ENCODE measurements around the gene ERCC8. TPM values are rescaled to one million over a fixed set of nuclear protein-coding genes. Genes with fewer than 3 reads are reported as not detected.
"Not testable (repeated sequence)": the region's sequence is repeated elsewhere in the genome, so short reads cannot be mapped to it uniquely, and the experiment has no call there.

The ERCC8 gene
- 5.2 TPM for total RNA-seq
- long read RNA-seq, partial matches to known transcripts, result 0 of 6 reads
- long read RNA-seq, other reads (novel, unspliced or antisense), result 2 of 6 reads

- DNase-seq (peak; percentile 92), ATAC-seq (peak; percentile 100)
- intact Hi-C loops (cut with micrococcal nuclease), result loop anchor here (5.0 kb wide), 1 partner anchor 982 kb away; no protein-coding TSS in a partner anchor
Observed at GRCh38 chr5:60944904-60945812, at the start of gene ERCC8, which contains the start of gene NDUFAF2. TSS of gene ERCC8 (minus strand) at chr5:60945070. CDS start at chr5:60945008, 62 bp downstream. TSS of gene NDUFAF2 (plus strand) at chr5:60945205. CDS start at chr5:60945256, 51 bp downstream.

- ATAC-seq (peak; percentile 91), DNase-seq (peak; percentile 55)
- intact Hi-C loops (cut with micrococcal nuclease), result no loop called here
Observed at GRCh38 chr5:60993875-60994571, 49.2 kb upstream of the ERCC8 start.

GRCh38 chr5:60993425-60993824, 48.6 kb upstream of the ERCC8 start:
- DNase-seq (no peak), ATAC-seq (no peak)
- intact Hi-C loops (cut with micrococcal nuclease), result no loop called here

- DNase-seq (peak; percentile 66), ATAC-seq (peak; percentile 94)
- intact Hi-C loops (cut with micrococcal nuclease), result no loop called here
Observed at GRCh38 chr5:60992871-60993270, 48.0 kb upstream of the ERCC8 start.

GRCh38 chr5:60989790-60990189, 44.9 kb upstream of the ERCC8 start:
- no peak for DNase-seq
- intact Hi-C loops (cut with micrococcal nuclease), result no loop called here
- no peak for ATAC-seq

GRCh38 chr5:60982127-60982526, 37.3 kb upstream of the ERCC8 start:
- DNase-seq; ATAC-seq; intact Hi-C loops (cut with micrococcal nuclease): not testable (repeated sequence)

GRCh38 chr5:60980511-60980910, 35.6 kb upstream of the ERCC8 start:
- ATAC-seq, result no peak
- DNase-seq, result no peak
- intact Hi-C loops (cut with micrococcal nuclease), result no loop called here

- intact Hi-C loops (cut with micrococcal nuclease), result no loop called here
- DNase-seq (no peak), ATAC-seq (peak; percentile 50)
Observed at GRCh38 chr5:60978968-60979367, 34.1 kb upstream of the ERCC8 start.

- ATAC-seq (peak; percentile 53), DNase-seq (no peak)
- intact Hi-C loops (cut with micrococcal nuclease), result no loop called here
Observed at GRCh38 chr5:60977956-60978737, 33.3 kb upstream of the ERCC8 start.

- ATAC-seq (no peak), DNase-seq (no peak)
- intact Hi-C loops (cut with micrococcal nuclease), result no loop called here
Observed at GRCh38 chr5:60972231-60972630, 27.4 kb upstream of the ERCC8 start.

GRCh38 chr5:60961685-60962084, 16.8 kb upstream of the ERCC8 start:
- intact Hi-C loops (cut with micrococcal nuclease), result no loop called here
- no peak for ATAC-seq
- DNase-seq, result no peak

- ATAC-seq (no peak), DNase-seq (no peak)
- intact Hi-C loops (cut with micrococcal nuclease), result no loop called here
Observed at GRCh38 chr5:60960591-60960990, 15.7 kb upstream of the ERCC8 start.

GRCh38 chr5:60959156-60959555, 14.3 kb upstream of the ERCC8 start:
- ATAC-seq (no peak), DNase-seq (no peak)
- intact Hi-C loops (cut with micrococcal nuclease), result no loop called here

GRCh38 chr5:60958712-60959111, 13.8 kb upstream of the ERCC8 start:
- ATAC-seq, result no peak
- intact Hi-C loops (cut with micrococcal nuclease), result no loop called here
- no peak for DNase-seq

- intact Hi-C loops (cut with micrococcal nuclease), result no loop called here
- ATAC-seq (no peak), DNase-seq (no peak)
Observed at GRCh38 chr5:60958088-60958487, 13.2 kb upstream of the ERCC8 start.

- intact Hi-C loops (cut with micrococcal nuclease), result no loop called here
Observed at GRCh38 chr5:60955239-60955638, 10.4 kb upstream of the ERCC8 start.

GRCh38 chr5:60948738-60949137, 3.9 kb upstream of the ERCC8 start:
- intact Hi-C loops (cut with micrococcal nuclease), result loop anchor here (5.0 kb wide), 1 partner anchor 979 kb away; no protein-coding TSS in a partner anchor
- ATAC-seq (no peak), DNase-seq (no peak)

More at GRCh38 chr5:60955239-60955638, 10.4 kb upstream of the ERCC8 start:
- DNase-seq (no peak), ATAC-seq (no peak)

- DNase-seq (no peak), ATAC-seq (peak; percentile 49)
- intact Hi-C loops (cut with micrococcal nuclease), result loop anchor here (5.0 kb wide), 1 partner anchor 982 kb away; no protein-coding TSS in a partner anchor
Observed at GRCh38 chr5:60945813-60946187, 930 bp upstream of the ERCC8 start.

GRCh38 chr5:60943624-60944023, 1.2 kb downstream of the ERCC8 start:
- intact Hi-C loops (cut with micrococcal nuclease), result no loop called here
- ATAC-seq (no peak), DNase-seq (no peak)

All from left ventricle myocardium superior (tissue), 1 donor.